HG02884 (cell line): ENCODE data around the gene UBE2D3.
"Not testable (repeated sequence)": the region's sequence is repeated elsewhere in the genome, so short reads cannot be mapped to it uniquely, and the experiment has no call there.

Experiments
- ATAC-seq: cut with Tn5 transposase; IDR thresholded peaks from one replicate; pipeline ENCODE4 v1.9.1; 2021; ENCODE audit warnings: mild to moderate bottlenecking, moderate library complexity; ENCODE audit not compliant: unreplicated experiment

UBE2D3 gene

GRCh38 chr4:102832105-102832504 lies 4.8 kb upstream of the UBE2D3 start:
- no peak for ATAC-seq

DNA sequence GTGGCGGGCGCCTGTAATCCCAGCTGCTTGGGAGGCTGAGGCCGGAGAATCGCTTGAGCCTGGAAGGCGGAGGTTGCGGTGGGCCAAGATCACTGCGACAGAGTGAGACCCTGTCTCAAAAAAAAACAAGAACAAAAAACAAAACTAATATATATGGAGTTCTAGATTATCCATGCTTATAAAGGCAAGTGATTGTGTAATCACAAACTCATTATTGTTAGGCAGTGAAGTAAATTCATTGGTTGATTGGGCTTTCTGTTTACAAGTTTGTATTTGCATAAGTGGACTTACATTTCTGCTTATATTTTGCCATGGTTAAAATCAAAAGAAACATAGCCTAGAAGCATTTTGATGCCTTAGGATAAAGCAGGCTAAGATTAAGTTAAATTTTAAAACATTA lies 2.5 kb upstream of the UBE2D3 start:
- ATAC-seq, result no peak

- ATAC-seq, result no peak
These were observed 1.1 kb upstream of the UBE2D3 start for GRCh38 chr4:102828497-102828808.

DNA sequence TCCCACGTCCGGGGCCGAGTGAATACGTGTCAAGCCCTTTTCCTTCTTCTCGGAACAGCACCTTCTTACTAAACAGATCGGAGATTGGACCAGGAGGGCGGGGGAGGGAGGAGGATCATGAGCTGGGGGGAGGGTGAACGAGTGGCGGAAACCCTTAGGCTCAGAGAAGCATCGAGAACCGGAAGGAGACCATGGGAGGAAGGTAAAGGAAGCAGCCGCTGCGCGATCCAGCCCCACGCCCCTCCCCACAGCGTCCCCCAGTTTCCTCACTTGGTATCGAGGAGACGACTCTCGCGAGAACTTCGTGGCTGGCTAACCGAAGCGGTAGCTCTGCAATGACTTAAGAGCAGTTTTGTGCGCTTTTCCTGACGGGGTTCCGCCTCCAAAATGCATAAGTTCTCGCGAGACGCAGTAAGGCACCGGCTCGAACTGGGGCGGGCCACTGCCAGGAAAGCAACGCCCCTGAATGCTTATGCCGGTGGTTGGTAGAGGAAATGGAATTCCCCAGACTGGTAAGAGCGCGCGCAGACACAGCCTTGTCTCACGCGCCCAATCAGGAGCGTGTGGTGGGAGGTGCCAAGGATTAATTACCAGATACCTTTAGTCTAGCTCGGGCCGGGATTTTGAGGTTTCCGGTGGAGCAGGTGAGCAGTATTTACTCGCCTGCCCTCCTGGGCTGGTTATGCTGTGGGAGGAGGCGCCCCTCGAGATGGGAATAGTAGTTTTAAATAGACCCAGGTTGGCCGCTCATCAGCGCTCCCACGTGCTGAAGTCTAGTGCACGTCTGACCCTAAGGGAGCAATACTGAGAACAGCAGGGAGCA lies 534 bp upstream of the UBE2D3 start:
- ATAC-seq, result peak; percentile 76

DNA sequence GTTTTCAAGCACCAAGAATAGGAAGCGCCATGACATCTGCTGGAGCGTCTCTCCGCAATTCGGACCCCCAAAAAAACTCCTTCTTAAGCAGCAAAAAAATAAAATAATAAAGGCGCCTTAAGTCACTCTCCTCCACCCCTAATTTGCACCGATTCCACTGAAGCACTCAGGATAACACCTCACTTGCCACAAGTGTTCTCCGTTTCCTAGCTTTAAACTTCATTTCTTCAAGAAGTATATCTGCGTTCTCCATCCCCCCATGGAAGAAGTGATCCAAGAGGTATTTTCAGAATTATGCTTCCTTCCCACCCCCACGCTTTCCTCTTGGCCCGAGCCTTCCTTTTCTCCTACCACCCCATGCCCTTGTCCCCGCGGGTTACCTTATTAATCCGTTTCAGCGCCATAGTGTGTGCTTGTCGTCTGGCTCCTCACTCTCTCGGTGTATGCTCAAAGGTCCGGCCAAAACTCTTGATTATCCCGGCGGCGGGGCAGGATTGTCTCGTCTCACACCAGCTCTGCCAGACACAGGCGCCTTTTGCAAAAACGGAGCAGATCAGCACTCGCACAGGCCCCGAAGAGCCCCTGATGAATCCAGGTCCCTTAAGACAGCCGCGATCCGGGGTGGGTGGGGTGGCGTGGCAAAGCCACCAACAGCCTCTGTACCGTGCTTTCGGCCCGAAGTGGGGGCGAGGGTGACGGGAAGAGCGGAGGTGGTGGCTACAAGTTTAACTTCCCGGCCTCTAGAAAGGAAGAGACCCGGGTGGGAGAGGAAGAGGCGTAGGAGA lies 1.1 kb downstream of the UBE2D3 start:
- ATAC-seq, result no peak

GRCh38 chr4:102825261-102826091 lies 1.9 kb downstream of the UBE2D3 start:
- no peak for ATAC-seq

DNA sequence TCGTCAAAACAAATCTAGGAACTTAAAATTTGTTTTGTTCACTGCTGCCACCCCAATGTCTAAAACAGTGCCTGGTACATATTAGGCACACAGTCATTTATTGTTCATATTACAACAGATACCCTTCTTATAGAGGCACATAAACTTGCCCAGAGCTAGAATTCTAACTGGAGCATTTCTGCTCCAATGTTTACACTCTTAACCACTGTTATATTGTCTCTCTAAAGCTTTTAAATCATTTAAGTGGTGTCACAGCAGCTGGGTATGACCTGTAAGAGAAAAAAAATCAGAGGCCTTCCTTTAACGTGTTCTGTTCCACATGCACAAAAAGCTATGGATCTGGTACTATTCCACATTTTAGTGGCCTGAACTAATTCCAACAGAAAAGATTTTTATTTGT lies 3.0 kb downstream of the UBE2D3 start:
- ATAC-seq, result no peak

DNA sequence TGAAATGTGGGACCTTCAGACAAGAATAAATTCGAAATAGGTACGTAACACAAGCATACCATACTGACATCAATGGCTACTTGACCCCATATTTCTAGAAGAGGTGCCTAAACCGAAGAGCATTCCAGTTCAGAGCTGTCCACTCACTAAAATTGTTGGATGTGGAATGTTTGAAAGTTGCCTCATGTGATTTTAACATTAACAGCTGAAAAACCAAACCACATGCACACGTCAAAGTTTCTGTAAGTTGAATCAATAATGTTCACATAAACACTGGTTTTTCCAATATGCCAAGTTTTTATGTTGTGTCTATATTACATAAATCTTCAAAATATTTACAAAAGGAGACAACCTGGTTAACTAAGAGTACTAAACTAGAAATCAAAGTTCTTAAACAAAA lies 3.5 kb downstream of the UBE2D3 start:
- ATAC-seq, result no peak

DNA sequence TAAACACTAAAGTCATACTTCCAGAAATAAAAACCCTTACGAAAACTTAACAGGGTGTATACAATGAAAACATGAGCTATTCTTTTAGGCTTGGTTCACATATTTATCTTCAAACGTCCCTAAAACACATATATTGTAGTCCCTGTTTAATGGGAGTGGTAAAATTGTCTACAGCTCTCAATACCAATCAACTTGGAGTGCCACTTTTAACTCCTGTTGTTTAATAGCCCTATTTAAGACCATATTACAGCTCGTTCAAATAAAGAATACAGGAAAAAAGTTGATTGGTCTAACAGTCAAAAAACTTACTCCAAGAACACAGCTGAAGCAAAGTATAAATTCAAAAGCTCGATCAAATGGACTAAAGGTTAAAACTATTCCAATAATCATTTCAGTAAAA lies 3.9 kb downstream of the UBE2D3 start:
- no peak for ATAC-seq

GRCh38 chr4:102819588-102820365 lies 7.6 kb downstream of the UBE2D3 start:
- ATAC-seq, result no peak

DNA sequence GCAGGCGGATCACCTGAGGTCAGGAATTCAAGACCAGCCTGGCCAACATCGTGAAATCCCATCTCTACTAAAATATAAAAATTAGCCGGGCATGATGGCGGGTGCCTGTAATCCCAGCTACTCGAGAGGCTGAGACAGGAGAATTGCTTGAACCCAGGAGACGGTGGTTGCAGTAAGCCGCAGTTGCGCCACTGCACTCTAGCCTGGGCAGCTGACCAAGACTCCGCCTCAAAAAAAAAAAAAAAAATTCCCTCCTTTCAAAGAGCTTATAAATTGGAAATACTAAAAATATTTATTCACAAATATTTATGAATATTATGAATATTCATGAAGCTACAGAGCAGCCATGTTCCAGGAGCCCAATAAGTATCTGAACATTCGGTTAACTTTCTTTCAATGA lies 8.3 kb downstream of the UBE2D3 start:
- not testable (repeated sequence) for ATAC-seq

GRCh38 chr4:102817613-102818268 lies 9.6 kb downstream of the UBE2D3 start:
- no peak for ATAC-seq

DNA sequence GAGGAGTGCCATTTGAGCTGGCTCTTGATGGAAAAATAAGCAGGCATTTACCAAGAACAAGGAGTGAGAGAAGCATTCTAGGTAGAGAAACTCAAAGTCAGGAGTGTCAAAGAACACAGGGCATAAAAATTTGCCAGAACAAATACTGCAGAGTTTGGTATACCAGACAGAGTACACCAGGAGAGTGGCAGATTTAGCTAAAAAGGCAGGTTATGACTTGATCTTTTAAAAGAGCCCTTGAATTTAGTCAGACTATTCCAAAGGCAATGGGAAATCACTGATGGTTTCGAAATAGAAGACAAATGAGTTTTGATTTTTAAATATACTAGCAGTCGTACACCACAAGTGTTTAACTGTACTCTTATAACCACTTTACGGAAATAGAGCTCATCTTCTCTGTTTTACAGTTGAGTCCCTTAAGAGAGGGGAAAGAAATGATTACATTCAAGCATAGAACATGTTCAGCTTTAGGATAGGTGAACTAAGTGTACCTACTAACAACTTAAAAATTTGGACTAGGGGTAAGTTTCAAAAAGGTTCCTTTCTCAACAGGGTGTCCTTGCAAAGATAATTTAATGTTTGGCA lies 10.2 kb downstream of the UBE2D3 start:
- ATAC-seq, result no peak

DNA sequence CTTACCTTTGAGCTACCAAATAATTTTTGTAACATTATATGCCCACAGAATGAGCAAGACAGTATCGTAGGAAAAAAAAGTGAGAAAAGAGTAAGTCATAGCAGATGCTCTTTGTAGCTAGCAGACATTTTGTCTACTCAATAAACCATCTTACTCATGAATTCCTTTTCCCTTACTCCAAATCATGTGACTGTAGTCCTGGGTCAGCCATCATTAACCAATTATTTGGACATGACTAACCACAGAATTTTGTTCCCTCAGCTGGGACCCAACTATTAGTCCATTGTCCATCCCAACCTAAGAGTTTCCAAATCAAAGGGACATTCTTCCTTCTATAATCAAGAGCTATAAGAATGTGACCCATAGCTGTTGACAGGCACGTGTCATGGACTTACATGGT lies 11.4 kb downstream of the UBE2D3 start:
- no peak for ATAC-seq

GRCh38 chr4:102809691-102810090 lies 17.7 kb downstream of the UBE2D3 start:
- no peak for ATAC-seq

- peak; percentile 63 for ATAC-seq
These were observed 18.2 kb downstream of the UBE2D3 start for GRCh38 chr4:102809190-102809589.

GRCh38 chr4:102808009-102808408 lies 19.3 kb downstream of the UBE2D3 start:
- no peak for ATAC-seq

DNA sequence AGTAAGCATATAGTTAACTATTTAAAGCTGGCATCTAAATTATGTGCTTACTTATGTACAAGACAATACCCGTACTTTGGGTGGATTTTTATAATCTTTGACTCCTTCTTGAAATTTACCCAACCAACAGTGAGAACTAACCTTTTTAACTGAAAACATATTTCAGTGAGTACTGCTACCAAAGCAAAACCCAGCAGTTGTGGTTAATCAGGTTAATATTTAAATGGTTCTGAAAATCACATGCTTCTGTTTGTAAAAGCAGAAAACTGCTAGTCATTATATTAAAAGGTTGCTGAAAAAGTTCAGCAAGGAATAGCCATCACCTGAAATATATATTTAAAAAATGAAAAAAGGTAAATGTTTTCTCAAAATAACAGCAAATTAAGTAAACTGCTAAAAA lies 20.0 kb downstream of the UBE2D3 start:
- no peak for ATAC-seq

GRCh38 chr4:102799816-102800215 lies 27.5 kb downstream of the UBE2D3 start:
- ATAC-seq, result no peak

- ATAC-seq, result no peak
These were observed 32.4 kb downstream of the UBE2D3 start for GRCh38 chr4:102794999-102795398.
